ENCODE data around the gene FRMD3.

DNA sequence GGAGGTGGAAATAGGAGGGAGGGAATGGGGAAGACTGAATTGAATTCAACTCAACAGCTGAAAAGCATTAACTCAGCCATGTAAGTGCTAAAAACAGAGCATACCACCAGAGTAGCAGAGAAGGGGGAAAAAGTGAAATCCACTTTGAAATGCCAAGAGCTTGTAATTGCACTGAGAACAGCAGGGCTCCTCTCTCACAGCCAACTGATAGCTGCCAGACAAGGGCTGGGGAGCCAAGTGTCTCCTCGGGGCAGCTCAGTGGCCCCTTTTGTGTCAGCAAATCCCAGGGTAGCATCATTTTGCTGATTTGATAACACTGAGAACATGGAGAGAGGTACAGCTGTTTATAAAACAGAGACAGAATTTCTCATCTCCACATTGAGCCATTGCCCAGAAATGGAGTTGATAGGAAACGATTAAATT is 182.5 kb downstream of the FRMD3 start:
- TF ChIP-seq, protein P1, sequence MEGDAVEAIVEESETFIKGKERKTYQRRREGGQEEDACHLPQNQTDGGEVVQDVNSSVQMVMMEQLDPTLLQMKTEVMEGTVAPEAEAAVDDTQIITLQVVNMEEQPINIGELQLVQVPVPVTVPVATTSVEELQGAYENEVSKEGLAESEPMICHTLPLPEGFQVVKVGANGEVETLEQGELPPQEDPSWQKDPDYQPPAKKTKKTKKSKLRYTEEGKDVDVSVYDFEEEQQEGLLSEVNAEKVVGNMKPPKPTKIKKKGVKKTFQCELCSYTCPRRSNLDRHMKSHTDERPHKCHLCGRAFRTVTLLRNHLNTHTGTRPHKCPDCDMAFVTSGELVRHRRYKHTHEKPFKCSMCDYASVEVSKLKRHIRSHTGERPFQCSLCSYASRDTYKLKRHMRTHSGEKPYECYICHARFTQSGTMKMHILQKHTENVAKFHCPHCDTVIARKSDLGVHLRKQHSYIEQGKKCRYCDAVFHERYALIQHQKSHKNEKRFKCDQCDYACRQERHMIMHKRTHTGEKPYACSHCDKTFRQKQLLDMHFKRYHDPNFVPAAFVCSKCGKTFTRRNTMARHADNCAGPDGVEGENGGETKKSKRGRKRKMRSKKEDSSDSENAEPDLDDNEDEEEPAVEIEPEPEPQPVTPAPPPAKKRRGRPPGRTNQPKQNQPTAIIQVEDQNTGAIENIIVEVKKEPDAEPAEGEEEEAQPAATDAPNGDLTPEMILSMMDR (IDR thresholded peaks at IDR 0.05) = no peak
- no peak for TF ChIP-seq POLR2AphosphoS5 (IDR thresholded peaks at IDR 0.05)
